Esophagus muscularis mucosa (tissue), 4 donors: Measurements from ENCODE around the gene MED13L.

ENCODE experiments used
- CTCF ChIP-seq, 3 experiments: fragments of 200-600 bp in 2 of 3; fragments of 450-650 bp in 1 of 3; sonication (generic) in 2 of 3; IDR thresholded peaks; one replicate each; pipeline ENCODE4 v1.5.1; 2017 to 2019; ENCODE audit warnings: antibody characterized with exemption in 3 of 3, mild to moderate bottlenecking in 2 of 3, moderate library complexity in 1 of 3
- EP300 ChIP-seq: sonication (generic); formaldehyde crosslinking; IDR thresholded peaks from one replicate; pipeline ENCODE4 v1.6.1; 2017; ENCODE audit warnings: antibody characterized with exemption
- POLR2A ChIP-seq: fragments of 450-650 bp; IDR thresholded peaks from one replicate; pipeline ENCODE4 v1.6.1; 2017; ENCODE audit warnings: antibody characterized with exemption, moderate library complexity, mild to moderate bottlenecking, low read depth

- TF ChIP-seq CTCF (IDR thresholded peaks at IDR 0.05) (no peak), EP300 (no peak), POLR2A (no peak)
Observed at GRCh38 chr12:115964626-115965025, 312.9 kb downstream of the MED13L start.
